Neural cell (in vitro differentiated cells): ENCODE results near the gene SLC1A3.

Source experiments
- EP300 ChIP-seq: fragments of 450-650 bp; conservative IDR thresholded peaks from 2 replicates; pipeline ENCODE4 v1.6.1; 2014; ENCODE audit warnings: antibody characterized with exemption, mild to moderate bottlenecking, moderate library complexity; ENCODE audit not compliant: poor library complexity, severe bottlenecking
- EZH2 ChIP-seq: fragments of 200-600, 300-800 bp; shearing (Covaris generic), sonication (generic); IDR thresholded peaks from 2 replicates; pipeline ENCODE4 v1.6.1; 2014; ENCODE audit warnings: antibody characterized with exemption, low read length, borderline replicate concordance, mild to moderate bottlenecking; ENCODE audit not compliant: insufficient read depth, poor library complexity, severe bottlenecking
- POLR2AphosphoS5 ChIP-seq: IDR thresholded peaks from 2 replicates; pipeline ENCODE4 v1.6.1; 2012
- RAD21 ChIP-seq: fragments of 450-650 bp; conservative IDR thresholded peaks from 2 replicates; pipeline ENCODE4 v1.6.1; 2014; ENCODE audit warnings: antibody characterized with exemption, mild to moderate bottlenecking, moderate library complexity
- SMC3 ChIP-seq: fragments of 450-650 bp; conservative IDR thresholded peaks from 2 replicates; pipeline ENCODE4 v1.6.1; 2014; ENCODE audit warnings: antibody characterized with exemption, mild to moderate bottlenecking, moderate library complexity; ENCODE audit not compliant: poor library complexity
- TF ChIP-seq, protein P1 (sequence below): fragments of 450-650 bp; IDR thresholded peaks from 2 replicates; pipeline ENCODE4 v1.5.1; 2014; ENCODE audit warnings: antibody characterized with exemption, mild to moderate bottlenecking, moderate library complexity; ENCODE audit not compliant: poor library complexity, severe bottlenecking
- TF ChIP-seq, protein P2 (sequence below): IDR thresholded peaks from 2 replicates; pipeline ENCODE4 v1.6.1; 2012; ENCODE audit warnings: borderline replicate concordance

GRCh38 chr5:36669015-36669651, 62.7 kb downstream of the SLC1A3 start:
- TF ChIP-seq, protein P1, sequence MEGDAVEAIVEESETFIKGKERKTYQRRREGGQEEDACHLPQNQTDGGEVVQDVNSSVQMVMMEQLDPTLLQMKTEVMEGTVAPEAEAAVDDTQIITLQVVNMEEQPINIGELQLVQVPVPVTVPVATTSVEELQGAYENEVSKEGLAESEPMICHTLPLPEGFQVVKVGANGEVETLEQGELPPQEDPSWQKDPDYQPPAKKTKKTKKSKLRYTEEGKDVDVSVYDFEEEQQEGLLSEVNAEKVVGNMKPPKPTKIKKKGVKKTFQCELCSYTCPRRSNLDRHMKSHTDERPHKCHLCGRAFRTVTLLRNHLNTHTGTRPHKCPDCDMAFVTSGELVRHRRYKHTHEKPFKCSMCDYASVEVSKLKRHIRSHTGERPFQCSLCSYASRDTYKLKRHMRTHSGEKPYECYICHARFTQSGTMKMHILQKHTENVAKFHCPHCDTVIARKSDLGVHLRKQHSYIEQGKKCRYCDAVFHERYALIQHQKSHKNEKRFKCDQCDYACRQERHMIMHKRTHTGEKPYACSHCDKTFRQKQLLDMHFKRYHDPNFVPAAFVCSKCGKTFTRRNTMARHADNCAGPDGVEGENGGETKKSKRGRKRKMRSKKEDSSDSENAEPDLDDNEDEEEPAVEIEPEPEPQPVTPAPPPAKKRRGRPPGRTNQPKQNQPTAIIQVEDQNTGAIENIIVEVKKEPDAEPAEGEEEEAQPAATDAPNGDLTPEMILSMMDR = no peak
- TF ChIP-seq RAD21 = no peak
- no peak for TF ChIP-seq EZH2
- TF ChIP-seq, protein P2, sequence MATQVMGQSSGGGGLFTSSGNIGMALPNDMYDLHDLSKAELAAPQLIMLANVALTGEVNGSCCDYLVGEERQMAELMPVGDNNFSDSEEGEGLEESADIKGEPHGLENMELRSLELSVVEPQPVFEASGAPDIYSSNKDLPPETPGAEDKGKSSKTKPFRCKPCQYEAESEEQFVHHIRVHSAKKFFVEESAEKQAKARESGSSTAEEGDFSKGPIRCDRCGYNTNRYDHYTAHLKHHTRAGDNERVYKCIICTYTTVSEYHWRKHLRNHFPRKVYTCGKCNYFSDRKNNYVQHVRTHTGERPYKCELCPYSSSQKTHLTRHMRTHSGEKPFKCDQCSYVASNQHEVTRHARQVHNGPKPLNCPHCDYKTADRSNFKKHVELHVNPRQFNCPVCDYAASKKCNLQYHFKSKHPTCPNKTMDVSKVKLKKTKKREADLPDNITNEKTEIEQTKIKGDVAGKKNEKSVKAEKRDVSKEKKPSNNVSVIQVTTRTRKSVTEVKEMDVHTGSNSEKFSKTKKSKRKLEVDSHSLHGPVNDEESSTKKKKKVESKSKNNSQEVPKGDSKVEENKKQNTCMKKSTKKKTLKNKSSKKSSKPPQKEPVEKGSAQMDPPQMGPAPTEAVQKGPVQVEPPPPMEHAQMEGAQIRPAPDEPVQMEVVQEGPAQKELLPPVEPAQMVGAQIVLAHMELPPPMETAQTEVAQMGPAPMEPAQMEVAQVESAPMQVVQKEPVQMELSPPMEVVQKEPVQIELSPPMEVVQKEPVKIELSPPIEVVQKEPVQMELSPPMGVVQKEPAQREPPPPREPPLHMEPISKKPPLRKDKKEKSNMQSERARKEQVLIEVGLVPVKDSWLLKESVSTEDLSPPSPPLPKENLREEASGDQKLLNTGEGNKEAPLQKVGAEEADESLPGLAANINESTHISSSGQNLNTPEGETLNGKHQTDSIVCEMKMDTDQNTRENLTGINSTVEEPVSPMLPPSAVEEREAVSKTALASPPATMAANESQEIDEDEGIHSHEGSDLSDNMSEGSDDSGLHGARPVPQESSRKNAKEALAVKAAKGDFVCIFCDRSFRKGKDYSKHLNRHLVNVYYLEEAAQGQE = no peak
- no peak for TF ChIP-seq POLR2AphosphoS5
- no peak for TF ChIP-seq EP300
- no peak for TF ChIP-seq SMC3
